VCaP (cell line): ENCODE data around the gene SRPK2.
"Not testable (repeated sequence)": the region's sequence is repeated elsewhere in the genome, so short reads cannot be mapped to it uniquely, and the experiment has no call there.

Source experiments
- H3K27ac ChIP-seq: fragments of 450-650 bp; 2 replicates; pipeline ENCODE4 v1.5.1; 2017
- CTCF ChIP-seq: fragments of 450-650 bp; conservative IDR thresholded peaks from 2 replicates; pipeline ENCODE4 v1.5.1; 2017; ENCODE audit warnings: mild to moderate bottlenecking, moderate library complexity

The SRPK2 gene

GRCh38 chr7:105196473-105196872, 192.2 kb downstream of the SRPK2 start:
- no peak for TF ChIP-seq CTCF
- H3K27ac ChIP-seq, result no peak overlapping the region

GRCh38 chr7:105195891-105196290, 192.8 kb downstream of the SRPK2 start:
- no peak overlapping the region for H3K27ac ChIP-seq
- TF ChIP-seq CTCF, result no peak

GRCh38 chr7:105194959-105195358, 193.8 kb downstream of the SRPK2 start:
- not testable (repeated sequence) for H3K27ac ChIP-seq

- H3K27ac ChIP-seq, result no peak overlapping the region
- TF ChIP-seq CTCF, result no peak
These were observed 197.4 kb downstream of the SRPK2 start for GRCh38 chr7:105191331-105191730.

DNA sequence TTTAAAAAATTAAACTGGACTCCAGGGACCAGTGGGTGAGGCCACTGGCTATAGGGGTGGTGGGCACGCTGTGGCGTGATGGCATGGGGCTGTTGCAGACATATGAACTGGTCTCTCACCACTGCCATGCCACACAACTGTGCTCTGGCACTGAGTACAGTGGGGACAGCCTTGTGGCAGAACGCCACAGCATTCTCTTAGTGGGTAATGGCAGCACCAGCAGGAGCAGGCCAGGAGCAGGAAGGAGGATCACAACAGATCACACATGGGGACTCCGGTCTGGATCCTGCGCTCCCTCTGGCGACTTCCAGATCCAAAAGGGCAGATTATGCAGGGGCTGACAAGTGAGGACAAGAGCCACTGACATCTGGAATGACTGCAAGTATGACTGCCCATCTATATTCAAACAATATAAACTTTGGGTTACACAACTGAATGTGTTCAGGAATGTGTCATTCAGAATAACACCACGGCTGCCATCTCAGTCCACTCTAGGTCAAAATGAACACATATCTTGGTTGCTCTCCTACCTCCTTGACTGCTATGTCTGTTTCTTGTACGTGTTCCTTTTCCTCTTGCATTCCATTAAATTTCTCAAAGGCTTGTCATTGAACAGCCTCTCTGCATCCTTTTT, 198.7 kb downstream of the SRPK2 start:
- no peak overlapping the region for H3K27ac ChIP-seq
- TF ChIP-seq CTCF, result no peak

GRCh38 chr7:105188201-105188600, 200.5 kb downstream of the SRPK2 start:
- H3K27ac ChIP-seq, result no peak overlapping the region
- no peak for TF ChIP-seq CTCF

GRCh38 chr7:105187302-105188169, 201.2 kb downstream of the SRPK2 start:
- TF ChIP-seq CTCF, result no peak

More at GRCh38 chr7:105187302-105188169, 201.2 kb downstream of the SRPK2 start:
- H3K27ac ChIP-seq, result no peak overlapping the region
